MM.1S (cell line): ENCODE measurements around the gene TMEM250.

Source experiments
- DNase-seq: peaks from one replicate; pipeline ENCODE4 v3.0.0-alpha.2; 2015
- H2AFZ ChIP-seq: fragments of 300-600 bp; sonication (generic); 2 replicates; pipeline ENCODE4 v1.6.0; 2016; ENCODE audit warnings: antibody characterized with exemption, low read length
- H3F3A ChIP-seq: fragments of 300-600 bp; sonication (generic); 2 replicates; pipeline ENCODE4 v1.6.1; 2016; ENCODE audit warnings: mild to moderate bottlenecking, antibody characterized with exemption, low read length, moderate library complexity, mixed read lengths; ENCODE audit not compliant: insufficient read depth
- H3K27ac ChIP-seq: fragments of 300-600 bp; sonication (generic); 2 replicates; pipeline ENCODE4 v1.5.1; 2016; ENCODE audit warnings: mild to moderate bottlenecking, low read length
- H3K27me3 ChIP-seq: fragments of 300-600 bp; sonication (generic); replicated peaks from 2 replicates; pipeline ENCODE4 v1.6.0; 2016; ENCODE audit warnings: low read length; ENCODE audit not compliant: insufficient read depth
- H3K36me3 ChIP-seq: fragments of 300-600 bp; sonication (generic); replicated peaks from 2 replicates; pipeline ENCODE4 v1.6.1; 2016; ENCODE audit warnings: mild to moderate bottlenecking, low read length, mixed read lengths; ENCODE audit not compliant: insufficient read depth
- H3K4me1 ChIP-seq: fragments of 300-600 bp; sonication (generic); 2 replicates; pipeline ENCODE4 v1.6.1; 2016; ENCODE audit warnings: low read length, mixed read lengths
- H3K4me2 ChIP-seq: fragments of 300-600 bp; sonication (generic); 2 replicates; pipeline ENCODE4 v1.6.0; 2016; ENCODE audit warnings: low read depth, low read length
- H3K4me3 ChIP-seq: fragments of 300-600 bp; sonication (generic); 2 replicates; pipeline ENCODE4 v1.5.1; 2016; ENCODE audit warnings: low read length, mixed read lengths
- H3K79me2 ChIP-seq: fragments of 300-600 bp; sonication (generic); 2 replicates; pipeline ENCODE4 v1.6.1; 2016; ENCODE audit warnings: mixed run types, low read length, mixed read lengths
- H3K9ac ChIP-seq: fragments of 300-600 bp; sonication (generic); 2 replicates; pipeline ENCODE4 v1.6.1; 2016; ENCODE audit warnings: low read length, mixed read lengths
- H3K9me2 ChIP-seq: fragments of 300-600 bp; sonication (generic); replicated peaks from 2 replicates; pipeline ENCODE4 v1.6.1; 2016; ENCODE audit warnings: mild to moderate bottlenecking, low read length, mixed read lengths; ENCODE audit not compliant: insufficient read depth
- H3K9me3 ChIP-seq: fragments of 300-600 bp; sonication (generic); replicated peaks from 2 replicates; pipeline ENCODE4 v1.6.1; 2016; ENCODE audit warnings: mild to moderate bottlenecking, low read length, mixed read lengths; ENCODE audit not compliant: insufficient read depth
- H4K20me1 ChIP-seq: fragments of 300-600 bp; sonication (generic); 2 replicates; pipeline ENCODE4 v1.6.1; 2016; ENCODE audit warnings: mild to moderate bottlenecking, low read length, moderate library complexity, mixed read lengths; ENCODE audit not compliant: insufficient read depth
- EZH2 ChIP-seq: fragments of 300-600 bp; sonication (generic); optimal IDR thresholded peaks from 2 replicates; pipeline ENCODE3; 2017; ENCODE audit warnings: low read depth, mild to moderate bottlenecking, antibody characterized with exemption, low read length, mixed read lengths
- EZH2phosphoT487 ChIP-seq: fragments of 300-600 bp; sonication (generic); IDR thresholded peaks from 2 replicates; pipeline ENCODE4 v1.6.1; 2018; ENCODE audit warnings: antibody characterized with exemption, low read length
- TF ChIP-seq, protein P1 (sequence below): fragments of 300-600 bp; sonication (generic); IDR thresholded peaks from 2 replicates; pipeline ENCODE4 v1.5.1; 2016; ENCODE audit warnings: antibody characterized with exemption, low read length, mixed read lengths

TMEM250 gene

DNA sequence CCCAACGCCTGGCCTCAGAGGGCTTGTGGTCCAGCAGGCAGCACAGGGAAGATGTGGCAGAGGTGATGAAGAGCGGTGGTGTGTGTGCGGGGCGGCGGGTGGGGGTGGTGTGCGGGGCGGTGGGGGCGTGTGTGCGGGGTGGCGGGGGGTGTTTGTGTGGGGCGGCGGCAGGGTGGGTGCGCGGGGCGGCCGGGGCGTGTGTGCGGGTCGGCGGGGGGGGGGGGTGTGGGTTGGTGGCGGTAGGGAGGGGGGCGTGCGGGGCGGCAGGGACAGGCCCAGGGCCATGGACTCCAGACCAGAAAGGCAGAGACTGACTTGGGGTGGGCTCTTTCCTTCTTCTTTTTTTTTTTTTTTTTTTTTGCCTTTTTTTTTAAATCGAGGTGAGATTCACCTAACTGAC lies 19.1 kb downstream of the TMEM250 start:
- TF ChIP-seq, protein P1, sequence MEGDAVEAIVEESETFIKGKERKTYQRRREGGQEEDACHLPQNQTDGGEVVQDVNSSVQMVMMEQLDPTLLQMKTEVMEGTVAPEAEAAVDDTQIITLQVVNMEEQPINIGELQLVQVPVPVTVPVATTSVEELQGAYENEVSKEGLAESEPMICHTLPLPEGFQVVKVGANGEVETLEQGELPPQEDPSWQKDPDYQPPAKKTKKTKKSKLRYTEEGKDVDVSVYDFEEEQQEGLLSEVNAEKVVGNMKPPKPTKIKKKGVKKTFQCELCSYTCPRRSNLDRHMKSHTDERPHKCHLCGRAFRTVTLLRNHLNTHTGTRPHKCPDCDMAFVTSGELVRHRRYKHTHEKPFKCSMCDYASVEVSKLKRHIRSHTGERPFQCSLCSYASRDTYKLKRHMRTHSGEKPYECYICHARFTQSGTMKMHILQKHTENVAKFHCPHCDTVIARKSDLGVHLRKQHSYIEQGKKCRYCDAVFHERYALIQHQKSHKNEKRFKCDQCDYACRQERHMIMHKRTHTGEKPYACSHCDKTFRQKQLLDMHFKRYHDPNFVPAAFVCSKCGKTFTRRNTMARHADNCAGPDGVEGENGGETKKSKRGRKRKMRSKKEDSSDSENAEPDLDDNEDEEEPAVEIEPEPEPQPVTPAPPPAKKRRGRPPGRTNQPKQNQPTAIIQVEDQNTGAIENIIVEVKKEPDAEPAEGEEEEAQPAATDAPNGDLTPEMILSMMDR, result no peak
- no peak for TF ChIP-seq EZH2phosphoT487
- no peak for TF ChIP-seq EZH2
- H3K9me2 ChIP-seq, result no peaks in the 10 kb centered on the region
- DNase-seq, result no peak
- H3K36me3 ChIP-seq, result no peaks in the 10 kb centered on the region
- no peak overlapping the region for H2AFZ ChIP-seq
- H3K4me3 ChIP-seq, result no peak overlapping the region
- no peak overlapping the region for H3K9ac ChIP-seq
- no peaks in the 10 kb centered on the region for H3K79me2 ChIP-seq
- H3K27me3 ChIP-seq, result peaks cover 71% of the 10 kb centered on the region
- no peaks in the 10 kb centered on the region for H4K20me1 ChIP-seq
- H3K4me2 ChIP-seq, result no peak overlapping the region
- peaks cover 1% of the 10 kb centered on the region for H3K4me1 ChIP-seq
- no peaks in the 10 kb centered on the region for H3F3A ChIP-seq
- H3K27ac ChIP-seq, result no peak overlapping the region
- no peaks in the 10 kb centered on the region for H3K9me3 ChIP-seq

DNA sequence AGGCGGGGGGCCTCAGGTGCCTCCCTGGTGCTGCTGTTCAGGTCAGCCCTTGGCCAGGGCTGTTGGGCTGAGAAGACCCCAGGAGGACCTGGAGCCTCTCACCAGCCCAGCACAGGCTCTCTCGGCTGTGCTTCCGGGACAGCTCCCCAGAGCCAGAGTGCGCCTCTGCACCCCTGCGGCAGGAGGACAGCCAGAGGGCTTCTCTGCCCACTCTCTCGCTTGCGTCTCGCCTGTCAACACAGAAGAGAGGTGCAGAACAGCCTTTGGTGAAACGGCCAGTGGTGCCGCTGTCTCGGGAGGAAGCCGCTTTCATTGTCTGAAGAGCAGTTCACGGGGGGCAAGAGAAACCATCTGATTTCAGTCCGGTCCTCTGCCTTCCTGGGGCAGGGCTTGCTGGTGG lies 19.8 kb downstream of the TMEM250 start:
- Histone ChIP-seq H3K9me3 (no peaks in the 10 kb centered on the region), H3K9ac (no peak overlapping the region), H3K4me1 (no peaks in the 10 kb centered on the region), H4K20me1 (no peaks in the 10 kb centered on the region), H2AFZ (no peak overlapping the region), H3K27me3 (peaks cover 74% of the 10 kb centered on the region), H3K4me3 (no peak overlapping the region), H3K9me2 (no peaks in the 10 kb centered on the region), H3K27ac (no peak overlapping the region), H3K36me3 (no peaks in the 10 kb centered on the region), H3K79me2 (no peaks in the 10 kb centered on the region), H3K4me2 (no peak overlapping the region), H3F3A (no peaks in the 10 kb centered on the region)
- no peak for TF ChIP-seq EZH2phosphoT487
- no peak for TF ChIP-seq EZH2
- TF ChIP-seq, protein P1, result no peak
- DNase-seq, result no peak

DNA sequence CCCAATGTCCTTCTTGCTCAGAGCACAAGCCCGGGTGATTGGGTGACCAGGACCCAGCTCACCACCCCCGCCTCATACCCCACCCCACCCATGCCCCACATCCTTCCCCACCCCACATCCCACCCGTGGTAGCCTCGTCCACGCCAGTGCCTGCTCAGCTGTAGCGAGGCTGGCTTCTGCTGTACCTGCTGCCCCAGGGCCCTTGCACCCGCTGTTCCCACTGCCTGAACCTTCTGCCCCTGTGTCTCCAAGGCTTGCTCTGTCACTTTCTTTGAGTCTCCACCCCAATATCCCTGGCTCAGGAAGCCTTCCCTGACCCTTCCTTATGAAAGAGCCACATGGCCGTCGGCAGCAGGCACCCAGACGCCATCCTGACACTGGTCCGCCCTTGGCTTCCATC lies 20.5 kb downstream of the TMEM250 start:
- TF ChIP-seq, protein P1, result no peak
- no peak for TF ChIP-seq EZH2
- no peak for TF ChIP-seq EZH2phosphoT487
- H3K4me3 ChIP-seq, result no peak overlapping the region
- H3K4me1 ChIP-seq, result no peaks in the 10 kb centered on the region
- H3K27ac ChIP-seq, result no peak overlapping the region
- H3K9me2 ChIP-seq, result no peaks in the 10 kb centered on the region
- H3K79me2 ChIP-seq, result no peaks in the 10 kb centered on the region
- H3K9ac ChIP-seq, result no peak overlapping the region
- H4K20me1 ChIP-seq, result no peaks in the 10 kb centered on the region
- no peaks in the 10 kb centered on the region for H3F3A ChIP-seq
- H3K4me2 ChIP-seq, result no peak overlapping the region
- peaks cover 74% of the 10 kb centered on the region for H3K27me3 ChIP-seq
- H3K9me3 ChIP-seq, result no peaks in the 10 kb centered on the region
- H2AFZ ChIP-seq, result no peak overlapping the region
- DNase-seq, result no peak
- H3K36me3 ChIP-seq, result no peaks in the 10 kb centered on the region
